Trophoblast cell (in vitro differentiated cells and primary cell): Measurements from ENCODE around the gene HRK.

Experiments used
- DNase-seq, 2 donors: peaks; one replicate each; pipeline ENCODE4 v3.0.0-alpha.2; 2016
- H2AFZ ChIP-seq: 2 replicates; pipeline ENCODE4 v1.6.1; 2013; ENCODE audit warnings: low read length, moderate library complexity, mild to moderate bottlenecking; ENCODE audit not compliant: insufficient read depth, poor library complexity
- H2AK5ac ChIP-seq: 2 replicates; pipeline ENCODE4 v1.6.1; 2013; ENCODE audit warnings: mild to moderate bottlenecking, low read length
- H2BK120ac ChIP-seq: 2 replicates; pipeline ENCODE4 v1.6.1; 2013; ENCODE audit warnings: low read length, mild to moderate bottlenecking, moderate library complexity; ENCODE audit not compliant: insufficient read depth, poor library complexity
- H2BK12ac ChIP-seq: 2 replicates; pipeline ENCODE4 v1.6.1; 2013; ENCODE audit warnings: mild to moderate bottlenecking, low read length, moderate library complexity
- H2BK5ac ChIP-seq: 2 replicates; pipeline ENCODE4 v1.6.1; 2013; ENCODE audit warnings: low read length, low read depth, moderate library complexity, mild to moderate bottlenecking; ENCODE audit not compliant: poor library complexity
- H3K14ac ChIP-seq: 2 replicates; pipeline ENCODE4 v1.6.1; 2013; ENCODE audit warnings: mild to moderate bottlenecking, low read length
- H3K18ac ChIP-seq: 2 replicates; pipeline ENCODE4 v1.6.1; 2013; ENCODE audit warnings: mild to moderate bottlenecking, low read length
- H3K23ac ChIP-seq: 2 replicates; pipeline ENCODE4 v1.6.1; 2013; ENCODE audit warnings: low read length
- H3K27ac ChIP-seq: 2 replicates; pipeline ENCODE4 v1.5.1; 2013; ENCODE audit warnings: low read depth, mild to moderate bottlenecking, inconsistent platforms, low read length, moderate library complexity
- H3K27me3 ChIP-seq: 2 replicates; pipeline ENCODE4 v1.6.1; 2013; ENCODE audit warnings: inconsistent platforms, mild to moderate bottlenecking, low read length, moderate library complexity; ENCODE audit not compliant: insufficient read depth
- H3K36me3 ChIP-seq, 2 experiments: 1 replicate in 1 of 2; 2 replicates in 1 of 2; pipeline ENCODE4 v1.6.1; 2013; ENCODE audit warnings: low read length in 2 of 2, mild to moderate bottlenecking in 2 of 2, moderate library complexity in 1 of 2; ENCODE audit not compliant: insufficient read depth in 2 of 2, control insufficient read depth in 1 of 2
- H3K4ac ChIP-seq: 2 replicates; pipeline ENCODE4 v1.6.1; 2013; ENCODE audit warnings: low read depth, mild to moderate bottlenecking, low read length, moderate library complexity
- H3K4me1 ChIP-seq, 2 experiments: 1 replicate in 1 of 2; 2 replicates in 1 of 2; pipeline ENCODE4 v1.6.1; 2013; ENCODE audit warnings: low read length in 2 of 2, mild to moderate bottlenecking in 2 of 2, moderate library complexity in 1 of 2; ENCODE audit not compliant: insufficient read depth in 2 of 2, control insufficient read depth in 1 of 2
- H3K4me2 ChIP-seq: 2 replicates; pipeline ENCODE4 v1.6.1; 2013; ENCODE audit warnings: inconsistent platforms, mild to moderate bottlenecking, low read length, moderate library complexity
- H3K4me3 ChIP-seq: 2 replicates; pipeline ENCODE4 v1.5.1; 2013; ENCODE audit warnings: mild to moderate bottlenecking, low read depth, low read length, inconsistent platforms
- H3K79me1 ChIP-seq: one replicate; pipeline ENCODE4 v1.6.1; 2013; ENCODE audit warnings: low read length
- H3K79me2 ChIP-seq: 2 replicates; pipeline ENCODE4 v1.6.1; 2013; ENCODE audit warnings: low read length, mild to moderate bottlenecking; ENCODE audit not compliant: control insufficient read depth, insufficient read depth, poor library complexity
- H3K9ac ChIP-seq: 2 replicates; pipeline ENCODE4 v1.6.1; 2013; ENCODE audit warnings: mild to moderate bottlenecking, low read length
- H3K9me3 ChIP-seq: 2 replicates; pipeline ENCODE4 v1.6.1; 2013; ENCODE audit warnings: low read depth, mild to moderate bottlenecking, control low read depth, inconsistent platforms, low read length; ENCODE audit not compliant: insufficient read depth
- H4K12ac ChIP-seq: 2 replicates; pipeline ENCODE4 v1.6.1; 2013; ENCODE audit warnings: low read depth, mild to moderate bottlenecking, low read length, moderate library complexity
- H4K8ac ChIP-seq: 2 replicates; pipeline ENCODE4 v1.6.1; 2013; ENCODE audit warnings: low read depth, mild to moderate bottlenecking, low read length, moderate library complexity
- H4K91ac ChIP-seq: one replicate; pipeline ENCODE4 v1.6.1; 2013; ENCODE audit warnings: low read depth, mild to moderate bottlenecking, low read length, moderate library complexity
- whole genome bisulfite sequencing: extraction: QIAGEN DNeasy Blood & Tissue Kit; methylation state at CpG from one replicate; pipeline ENCODE4 v1.1.7; 2013; ENCODE audit warnings: missing lambda C conversion rate; ENCODE audit not compliant: insufficient read length, insufficient coverage; ENCODE audit errors: extremely low coverage; 5-methylcytosine and 5-hydroxymethylcytosine counted together

HRK gene

DNA sequence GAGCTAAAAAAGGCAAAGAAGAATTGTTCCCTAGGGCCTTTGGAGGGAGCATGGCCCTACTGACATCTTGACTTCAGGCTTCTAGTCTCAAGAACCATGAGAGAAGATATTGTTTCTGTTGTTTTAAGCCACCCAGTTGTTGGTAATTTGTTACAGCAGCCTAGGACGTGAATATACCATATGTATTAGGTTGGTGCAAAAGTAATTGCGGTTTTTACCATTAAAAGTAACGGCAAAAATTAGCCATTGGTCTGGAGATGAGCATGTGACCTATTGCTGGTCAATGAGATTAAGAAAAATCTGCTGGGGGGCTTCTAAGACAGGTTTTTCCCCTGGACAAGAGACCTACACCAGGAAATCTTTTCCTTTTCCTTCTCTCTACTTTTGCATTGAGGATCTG lies 9.8 kb upstream of the HRK start:
- no peaks in the 10 kb centered on the region for H3K36me3 ChIP-seq
- WGBS: no CpG with 5 or more reads among the region's 3 CpGs
- H4K12ac ChIP-seq: no peak overlapping the region

DNA sequence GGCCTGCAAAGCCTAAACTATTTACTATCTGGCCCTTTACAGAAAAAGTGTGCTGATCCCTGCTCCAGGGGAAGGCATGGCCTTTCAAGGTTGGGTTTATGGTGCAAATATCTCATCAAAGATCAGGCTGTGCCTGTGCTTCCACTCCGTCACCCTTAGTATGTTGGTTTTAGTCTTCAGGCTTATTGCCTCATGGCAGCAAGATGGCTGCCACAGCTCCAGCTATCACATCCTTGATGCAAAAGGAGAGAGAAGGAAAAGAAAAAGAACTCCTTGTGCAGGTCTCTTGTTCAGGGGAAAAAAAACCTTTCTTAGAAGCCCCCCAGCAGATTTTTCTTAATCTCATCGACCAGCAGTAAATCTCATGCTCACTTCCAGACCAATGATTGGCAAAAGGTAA lies 9.1 kb upstream of the HRK start:
- Histone ChIP-seq H3K36me3 (no peaks in the 10 kb centered on the region), H2BK12ac (no peak overlapping the region), H3K23ac (no peak overlapping the region), H3K9ac (no peak overlapping the region), H3K4me1 (no peaks in the 10 kb centered on the region), H3K18ac (no peak overlapping the region), H3K4ac (no peak overlapping the region), H3K27me3 (no peaks in the 10 kb centered on the region), H3K79me1 (no peaks in the 10 kb centered on the region), H3K9me3 (no peaks in the 10 kb centered on the region), H2BK120ac (no peak overlapping the region), H4K12ac (no peak overlapping the region), H2AFZ (no peak overlapping the region), H2BK5ac (no peak overlapping the region), H2AK5ac (no peak overlapping the region), H3K27ac (no peak overlapping the region), H3K4me3 (no peak overlapping the region), H3K14ac (no peak overlapping the region), H4K8ac (no peak overlapping the region), H4K91ac (no peak overlapping the region), H3K79me2 (no peaks in the 10 kb centered on the region), H3K4me2 (no peak overlapping the region)
- DNase-seq: no peak
- WGBS: no CpG with 5 or more reads among the region's 2 CpGs

More for the DNA sequence above, 9.8 kb upstream of the HRK start:
- Histone ChIP-seq H3K4me2 (no peak overlapping the region), H3K27me3 (no peaks in the 10 kb centered on the region), H4K8ac (no peak overlapping the region), H3K4me1 (no peaks in the 10 kb centered on the region), H2BK12ac (no peak overlapping the region), H3K79me2 (no peaks in the 10 kb centered on the region), H3K18ac (no peak overlapping the region), H2AK5ac (no peak overlapping the region), H3K9me3 (no peaks in the 10 kb centered on the region), H2BK5ac (no peak overlapping the region), H3K23ac (no peak overlapping the region), H3K4me3 (no peak overlapping the region), H2AFZ (no peak overlapping the region), H3K79me1 (no peaks in the 10 kb centered on the region), H3K27ac (no peak overlapping the region), H3K14ac (no peak overlapping the region), H3K9ac (no peak overlapping the region), H2BK120ac (no peak overlapping the region), H4K91ac (no peak overlapping the region), H3K4ac (no peak overlapping the region)
- DNase-seq: no peak

DNA sequence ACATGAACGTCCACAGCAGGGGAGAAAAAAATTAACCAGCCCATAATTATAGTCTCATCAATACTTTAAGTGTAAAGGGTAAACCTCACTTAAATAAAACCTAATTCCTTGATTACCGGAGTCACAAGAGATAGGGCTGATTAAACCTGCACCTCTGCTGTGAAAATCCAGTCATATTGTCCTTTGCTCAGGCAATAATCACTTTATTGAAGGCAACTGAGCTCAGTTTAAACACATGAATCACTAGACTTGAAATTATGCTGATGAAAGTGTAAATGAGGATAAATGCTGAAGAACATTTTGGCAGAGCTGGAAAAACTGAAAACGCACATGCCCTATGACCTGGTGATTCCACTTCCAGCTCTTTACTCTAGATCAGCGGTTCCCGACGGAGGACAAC lies 6.7 kb upstream of the HRK start:
- WGBS: no CpG with 5 or more reads among the region's 6 CpGs
- H3K14ac ChIP-seq: no peak overlapping the region
- no peak for DNase-seq

DNA sequence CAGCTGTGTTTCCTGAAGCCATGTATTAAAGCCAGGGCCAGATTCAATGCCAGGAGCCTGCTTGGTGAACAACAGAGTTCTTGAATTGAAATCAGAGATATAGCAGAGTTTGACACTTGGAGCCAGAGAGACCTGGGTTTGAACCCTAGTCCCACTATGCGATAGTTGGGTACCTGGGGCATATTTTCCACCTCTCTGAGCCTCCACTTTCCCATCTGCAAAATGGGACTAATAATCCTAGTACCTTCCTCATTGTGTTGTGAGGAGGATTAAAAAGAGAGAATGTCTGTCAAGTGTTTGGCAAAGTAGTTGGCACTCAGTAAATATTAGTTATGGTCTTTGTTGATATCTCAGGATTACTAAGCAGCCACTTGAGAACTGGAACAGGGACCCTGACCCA lies 6.0 kb upstream of the HRK start:
- WGBS: no CpG with 5 or more reads among the region's 1 CpG
- Histone ChIP-seq H3K79me1 (no peaks in the 10 kb centered on the region), H2BK5ac (no peak overlapping the region), H3K27me3 (peaks cover 11% of the 10 kb centered on the region), H3K4me1 (no peaks in the 10 kb centered on the region), H2BK120ac (no peak overlapping the region), H3K18ac (no peak overlapping the region), H2AK5ac (no peak overlapping the region), H3K4me2 (no peak overlapping the region), H2AFZ (no peak overlapping the region), H4K12ac (no peak overlapping the region), H2BK12ac (no peak overlapping the region), H3K9ac (no peak overlapping the region), H4K8ac (no peak overlapping the region), H3K4ac (no peak overlapping the region), H3K36me3 (no peaks in the 10 kb centered on the region), H3K9me3 (no peaks in the 10 kb centered on the region), H3K14ac (no peak overlapping the region), H3K27ac (no peak overlapping the region), H3K23ac (no peak overlapping the region), H3K4me3 (no peak overlapping the region), H3K79me2 (no peaks in the 10 kb centered on the region), H4K91ac (no peak overlapping the region)
- no peak for DNase-seq

More for the DNA sequence above, 6.7 kb upstream of the HRK start:
- Histone ChIP-seq H2BK120ac (no peak overlapping the region), H3K4me2 (no peak overlapping the region), H3K9ac (no peak overlapping the region), H3K79me2 (no peaks in the 10 kb centered on the region), H4K8ac (no peak overlapping the region), H2BK5ac (no peak overlapping the region), H3K23ac (no peak overlapping the region), H3K4me1 (no peaks in the 10 kb centered on the region), H2AK5ac (no peak overlapping the region), H3K79me1 (no peaks in the 10 kb centered on the region), H4K91ac (no peak overlapping the region), H2BK12ac (no peak overlapping the region), H3K4me3 (no peak overlapping the region), H3K36me3 (no peaks in the 10 kb centered on the region), H3K27me3 (peaks cover 5% of the 10 kb centered on the region), H3K18ac (no peak overlapping the region), H3K27ac (no peak overlapping the region), H3K9me3 (no peaks in the 10 kb centered on the region), H3K4ac (no peak overlapping the region), H4K12ac (no peak overlapping the region), H2AFZ (no peak overlapping the region)
